SHP77 (cell line): ENCODE measurements around the gene XIAP.
"Not testable (repeated sequence)": the region's sequence is repeated elsewhere in the genome, so short reads cannot be mapped to it uniquely, and the experiment has no call there.

Experiments used
- DNase-seq, 2 experiments: peaks; one replicate each; lab custom pipeline; 2025; lab: John Stamatoyannopoulos, UW

Gene XIAP

GRCh38 chrX:123876844-123877243, 17.0 kb downstream of the XIAP start:
- DNase-seq = no peak

DNA sequence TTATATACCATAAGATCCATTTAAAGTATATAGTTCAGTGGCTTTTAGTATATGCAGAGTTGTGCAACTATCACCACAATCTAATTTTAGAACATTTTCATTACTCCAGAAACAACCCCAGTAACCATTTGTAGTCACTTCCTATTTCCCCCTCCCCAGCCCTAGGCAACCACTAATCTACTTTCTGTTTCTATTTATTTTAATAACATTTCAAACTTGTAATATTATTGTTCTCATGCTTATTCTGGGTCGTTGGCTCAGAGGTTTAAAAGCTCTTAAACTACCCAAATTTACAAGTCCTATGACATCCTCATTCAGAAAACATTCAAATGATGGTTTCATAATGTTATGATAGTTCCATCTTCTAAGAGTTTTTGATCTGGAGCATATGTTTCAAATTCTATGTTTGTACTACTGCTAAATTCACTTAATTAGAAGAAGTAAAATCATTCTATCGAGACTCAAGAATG, 18.4 kb downstream of the XIAP start:
- DNase-seq = no peak

DNA sequence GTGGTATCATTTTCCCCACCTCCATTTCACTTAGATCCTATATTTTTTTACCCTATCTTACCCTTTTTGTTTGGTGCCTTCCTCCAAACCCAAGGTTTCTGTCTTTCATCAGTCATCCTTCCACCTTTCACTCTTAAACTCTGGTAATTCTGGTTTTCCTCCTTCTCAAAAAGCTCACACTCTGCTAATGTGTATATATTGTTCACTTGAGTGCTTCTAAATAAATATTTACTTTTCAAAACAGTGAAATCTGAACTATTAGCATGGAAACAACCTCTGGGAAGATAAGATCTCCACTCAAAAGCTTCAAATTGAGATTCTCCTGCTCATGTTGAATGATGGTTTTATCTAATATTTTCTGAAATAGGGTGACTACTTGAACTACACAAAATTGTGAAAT, 21.5 kb downstream of the XIAP start:
- DNase-seq = no peak

DNA sequence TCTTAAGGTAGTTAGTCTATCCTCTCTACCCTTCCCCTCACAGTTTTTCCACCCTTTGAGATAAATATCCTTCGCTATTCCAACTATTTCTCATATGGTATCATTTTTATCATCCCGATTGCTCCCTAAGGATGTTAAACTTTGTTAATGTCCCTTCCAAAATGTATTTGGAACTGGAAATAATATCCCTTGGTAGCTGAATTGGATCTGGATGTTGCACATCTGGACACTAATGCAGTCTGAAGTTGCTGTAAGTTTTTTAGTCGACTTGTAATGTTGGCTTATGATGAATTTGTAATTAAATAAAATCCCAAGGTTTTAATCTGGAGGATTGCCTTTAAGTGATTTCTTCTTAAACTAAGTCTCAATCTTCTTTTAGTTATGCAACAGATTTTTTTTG, 22.5 kb downstream of the XIAP start:
- no peak for DNase-seq

DNA sequence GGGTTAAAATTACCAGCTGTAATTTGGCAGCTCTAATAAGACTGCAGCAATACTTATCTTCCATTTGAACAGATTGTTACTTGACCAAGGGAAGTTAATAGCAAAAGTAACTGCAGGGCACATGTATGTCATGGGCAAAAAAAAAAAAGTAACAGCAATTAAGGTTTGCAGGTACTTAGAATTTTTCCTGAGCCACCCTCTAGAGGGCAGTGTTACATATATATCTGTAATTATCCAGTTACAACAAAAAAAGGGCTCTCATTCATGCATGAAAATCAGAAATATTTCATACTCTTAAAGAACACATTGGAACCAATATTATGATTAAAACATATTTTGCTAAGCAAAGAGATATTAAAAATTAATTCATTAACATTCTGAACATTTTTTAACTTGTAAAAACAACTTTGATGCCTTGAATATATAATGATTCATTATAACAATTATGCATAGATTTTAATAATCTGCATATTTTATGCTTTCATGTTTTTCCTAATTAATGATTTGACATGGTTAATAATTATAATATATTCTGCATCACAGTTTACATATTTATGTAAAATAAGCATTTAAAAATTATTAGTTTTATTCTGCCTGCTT, 25.1 kb downstream of the XIAP start:
- peak; percentile 3 to 6 for DNase-seq

- DNase-seq = no peak
Measured at GRCh38 chrX:123899701-123900100, 39.8 kb downstream of the XIAP start.

GRCh38 chrX:123903261-123903660, 43.4 kb downstream of the XIAP start:
- DNase-seq = not testable (repeated sequence)

DNA sequence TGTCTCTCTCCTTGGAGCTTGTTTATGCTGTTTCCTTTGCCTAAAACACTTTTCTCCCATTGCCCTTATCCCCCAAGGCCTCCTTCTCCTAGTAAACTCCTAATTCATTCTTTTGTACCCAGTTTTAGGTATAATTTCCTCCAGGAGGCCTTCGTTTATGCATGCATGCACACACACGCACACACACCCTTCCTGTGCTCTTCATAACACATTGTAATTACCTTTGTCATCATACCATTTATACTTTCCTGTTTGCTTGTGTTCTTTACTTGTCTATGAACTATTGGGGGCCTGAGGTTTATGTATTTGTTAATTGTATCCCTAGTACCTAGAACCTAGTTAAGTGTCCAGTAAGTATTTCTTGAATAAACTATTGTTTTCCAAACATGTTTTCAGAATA, 45.5 kb downstream of the XIAP start:
- DNase-seq = no peak

- DNase-seq = no peak
Measured at GRCh38 chrX:123906557-123907316, 46.9 kb downstream of the XIAP start.

- DNase-seq = no peak
Measured at GRCh38 chrX:123909523-123909922, 49.7 kb downstream of the XIAP start.

GRCh38 chrX:123917069-123917468, 57.2 kb downstream of the XIAP start:
- no peak for DNase-seq

GRCh38 chrX:123918106-123918721, 58.4 kb downstream of the XIAP start:
- DNase-seq = no peak

DNA sequence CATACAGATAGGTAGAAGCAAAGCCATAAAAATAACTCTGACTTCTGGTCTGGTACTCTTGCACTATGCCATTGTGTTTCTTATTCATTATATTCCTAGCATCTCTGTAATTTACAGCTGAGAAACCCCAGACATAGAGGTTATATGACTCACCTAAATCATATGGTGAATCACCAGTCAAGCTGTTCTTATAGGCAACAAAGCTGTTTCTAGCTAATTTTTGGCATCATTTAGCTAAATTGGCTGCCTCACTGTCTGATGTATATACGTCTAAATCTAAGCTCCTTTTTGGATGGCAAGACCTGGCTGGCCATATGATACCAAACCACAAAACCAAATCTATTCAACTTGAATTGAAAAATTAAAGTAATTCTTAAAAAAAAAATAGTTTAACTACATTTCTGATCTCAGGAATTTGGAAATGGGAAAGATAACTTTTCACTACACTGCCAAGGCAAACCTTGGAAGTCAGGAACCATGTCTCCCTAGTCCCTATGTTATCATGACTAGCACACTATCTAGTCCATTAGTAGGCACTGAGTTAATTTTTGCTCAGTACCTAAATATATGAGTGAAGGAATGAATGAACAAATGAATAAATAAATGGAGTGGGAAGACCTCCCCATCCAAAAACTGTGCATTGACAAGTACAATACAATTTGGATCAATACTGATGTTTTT, 60.4 kb downstream of the XIAP start:
- DNase-seq = no peak

- DNase-seq = no peak
Measured at GRCh38 chrX:123923211-123923610, 63.4 kb downstream of the XIAP start.

DNA sequence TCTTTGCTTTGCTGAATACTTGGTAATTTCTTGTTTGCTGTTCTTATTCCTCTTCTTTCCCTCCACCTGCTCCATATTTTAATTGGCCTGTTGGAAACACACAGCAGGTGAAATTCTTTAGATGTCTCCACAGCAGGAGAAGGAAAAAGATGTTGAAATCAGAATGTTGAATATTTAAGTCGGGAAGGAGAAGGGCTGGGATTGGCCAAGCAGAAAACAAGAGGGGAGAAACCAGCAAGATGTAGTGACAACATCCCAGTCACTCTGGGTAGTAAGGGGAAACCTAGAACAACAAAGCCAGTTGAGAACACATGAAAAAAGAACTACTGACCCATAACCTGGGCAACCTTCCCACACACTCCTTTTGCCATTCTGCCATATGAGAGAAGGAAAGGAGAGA, 64.3 kb downstream of the XIAP start:
- no peak for DNase-seq

DNA sequence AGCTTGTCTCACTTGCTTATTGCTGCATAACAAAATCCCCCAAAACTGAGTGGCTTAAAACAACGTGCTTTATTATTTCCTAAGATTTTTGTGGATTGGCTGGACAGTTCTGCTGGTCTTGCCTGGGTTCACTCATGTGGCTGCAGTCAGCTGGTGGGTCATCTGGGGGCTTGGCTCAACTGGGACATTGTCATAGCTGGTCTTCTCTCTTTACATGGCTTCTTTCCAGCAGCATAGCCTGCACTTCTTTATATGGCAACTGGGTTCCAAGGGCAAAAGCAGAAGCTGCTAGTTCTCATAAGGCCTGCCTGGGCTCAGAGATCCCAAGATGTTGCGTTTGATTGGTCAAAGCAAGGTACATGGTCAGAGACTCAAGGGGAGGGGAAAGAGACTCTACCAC, 68.0 kb downstream of the XIAP start:
- no peak for DNase-seq

DNA sequence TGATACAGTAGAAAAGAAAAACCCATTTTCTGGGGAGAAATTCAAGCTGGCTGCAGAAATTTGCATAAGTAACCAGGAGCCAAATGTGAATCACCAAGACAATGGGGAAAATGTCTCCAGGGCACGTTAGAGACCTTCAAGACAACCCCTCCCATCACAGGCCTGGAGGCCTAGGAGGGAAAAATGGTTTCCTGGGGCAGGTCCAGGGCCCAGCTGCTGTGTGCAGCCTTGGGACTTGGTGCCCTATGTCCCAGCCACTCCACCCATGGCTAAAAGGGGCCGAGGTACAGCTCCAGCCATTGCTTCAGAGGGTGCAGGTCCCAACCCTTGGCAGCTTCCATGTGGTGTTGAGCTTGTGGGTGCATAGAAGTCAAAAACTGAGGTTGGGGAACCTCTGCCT, 72.2 kb downstream of the XIAP start:
- DNase-seq = not testable (repeated sequence)

- DNase-seq = no peak
Measured at GRCh38 chrX:123943074-123943473, 83.2 kb downstream of the XIAP start.

DNA sequence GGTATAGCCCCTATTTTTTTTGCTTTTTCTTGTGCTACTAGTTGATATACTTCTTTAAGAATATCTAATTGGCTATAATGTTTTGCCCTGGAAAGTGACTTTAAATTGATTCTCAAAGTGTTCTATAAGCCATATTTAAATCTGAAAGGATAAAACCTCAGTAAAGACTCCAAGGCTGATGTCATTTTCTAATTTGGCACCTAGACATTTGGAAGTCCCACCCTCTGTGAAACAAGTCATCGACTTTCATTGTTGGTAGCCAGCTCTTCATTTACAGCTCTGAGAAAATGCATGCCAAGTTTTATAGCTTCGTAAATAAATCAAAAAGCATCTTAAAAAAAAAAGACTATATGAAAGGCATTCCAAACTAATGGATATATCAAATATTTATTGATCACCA, 83.6 kb downstream of the XIAP start:
- DNase-seq = no peak

- no peak for DNase-seq
Measured at GRCh38 chrX:123949846-123950245, 90.0 kb downstream of the XIAP start.

- DNase-seq = peak; percentile 3 to 5
Measured at GRCh38 chrX:123959281-123960063, 99.6 kb downstream of the XIAP start.

DNA sequence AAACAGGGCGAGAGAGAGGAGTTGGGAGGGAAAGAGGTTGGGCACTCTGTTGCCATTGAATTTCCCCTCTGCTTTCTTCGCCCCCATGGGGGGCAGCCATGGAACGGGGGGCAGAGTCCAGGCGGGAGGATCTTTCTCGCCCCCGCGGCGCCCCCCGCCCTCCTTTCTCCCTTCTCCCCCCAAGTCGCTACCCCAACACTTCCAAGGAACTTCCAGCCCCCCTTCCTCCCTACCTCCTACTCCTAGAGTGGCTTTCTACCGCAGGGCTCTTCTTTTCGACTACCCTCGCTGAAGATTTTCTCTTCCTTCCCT, 101.1 kb downstream of the XIAP start:
- no peak for DNase-seq
